MM.1S (cell line): ENCODE results near the gene AIDA.

Source experiments
- EZH2phosphoT487 ChIP-seq: fragments of 300-600 bp; sonication (generic); IDR thresholded peaks from 2 replicates; pipeline ENCODE4 v1.6.1; 2018; ENCODE audit warnings: antibody characterized with exemption, low read length
- TF ChIP-seq, protein P1 (sequence below): fragments of 300-600 bp; sonication (generic); IDR thresholded peaks from 2 replicates; pipeline ENCODE4 v1.5.1; 2016; ENCODE audit warnings: antibody characterized with exemption, low read length, mixed read lengths

DNA sequence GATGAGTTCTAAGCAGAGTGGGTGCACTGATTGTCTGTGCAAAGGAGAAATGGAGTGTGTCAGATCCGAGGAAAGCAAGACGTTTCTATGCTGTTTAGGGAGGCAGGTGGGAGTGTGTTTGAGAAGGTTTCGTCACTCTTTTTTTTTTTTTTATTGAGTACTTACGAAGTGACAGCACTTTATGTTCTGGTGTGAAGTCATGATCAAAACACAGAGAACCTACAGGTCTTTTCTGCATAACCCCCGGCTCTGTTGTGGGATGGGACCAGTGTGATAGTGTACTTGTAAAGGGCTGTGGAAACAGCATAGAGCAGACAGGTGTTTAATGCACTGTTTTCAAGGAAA, 67.7 kb downstream of the AIDA start:
- TF ChIP-seq, protein P1, sequence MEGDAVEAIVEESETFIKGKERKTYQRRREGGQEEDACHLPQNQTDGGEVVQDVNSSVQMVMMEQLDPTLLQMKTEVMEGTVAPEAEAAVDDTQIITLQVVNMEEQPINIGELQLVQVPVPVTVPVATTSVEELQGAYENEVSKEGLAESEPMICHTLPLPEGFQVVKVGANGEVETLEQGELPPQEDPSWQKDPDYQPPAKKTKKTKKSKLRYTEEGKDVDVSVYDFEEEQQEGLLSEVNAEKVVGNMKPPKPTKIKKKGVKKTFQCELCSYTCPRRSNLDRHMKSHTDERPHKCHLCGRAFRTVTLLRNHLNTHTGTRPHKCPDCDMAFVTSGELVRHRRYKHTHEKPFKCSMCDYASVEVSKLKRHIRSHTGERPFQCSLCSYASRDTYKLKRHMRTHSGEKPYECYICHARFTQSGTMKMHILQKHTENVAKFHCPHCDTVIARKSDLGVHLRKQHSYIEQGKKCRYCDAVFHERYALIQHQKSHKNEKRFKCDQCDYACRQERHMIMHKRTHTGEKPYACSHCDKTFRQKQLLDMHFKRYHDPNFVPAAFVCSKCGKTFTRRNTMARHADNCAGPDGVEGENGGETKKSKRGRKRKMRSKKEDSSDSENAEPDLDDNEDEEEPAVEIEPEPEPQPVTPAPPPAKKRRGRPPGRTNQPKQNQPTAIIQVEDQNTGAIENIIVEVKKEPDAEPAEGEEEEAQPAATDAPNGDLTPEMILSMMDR: no peak
- no peak for TF ChIP-seq EZH2phosphoT487
